Heart left ventricle (tissue), 16 donors: ENCODE measurements around the gene NR3C1. TPM values are rescaled to one million over a fixed set of nuclear protein-coding genes. Genes with fewer than 3 reads are reported as not detected.

Experiments used
- ATAC-seq, 4 donors: fragments of 200-7000 bp; cut with Tn5 transposase; one replicate each; pipeline ENCODE4 v1.9.1; 2020 to 2022; ENCODE audit warnings: moderate library complexity in 4 of 4, mild to moderate bottlenecking in 3 of 4, moderate number of reproducible peaks in 1 of 4
- DNase-seq, 5 donors: peaks; one replicate each; pipeline ENCODE4 v3.0.0-alpha.2; 2020
- H3K27ac ChIP-seq, 12 donors: fragments of 200-600 bp; sonication (generic) in 4 of 12; one replicate each; pipeline versions ENCODE4 v1.5.0 to v1.8.0; 2016 to 2022; ENCODE audit warnings: mild to moderate bottlenecking in 2 of 12
- H3K27me3 ChIP-seq, 9 donors: fragments of 200-600 bp; sonication (generic) in 2 of 9; one replicate each; pipeline versions ENCODE4 v1.5.1 to v1.8.0; 2016 to 2022; ENCODE audit warnings: mild to moderate bottlenecking in 3 of 9
- H3K36me3 ChIP-seq, 9 donors: fragments of 200-600 bp; sonication (generic) in 2 of 9; one replicate each; pipeline versions ENCODE4 v1.5.0 to v1.8.0; 2018 to 2022; ENCODE audit warnings: mild to moderate bottlenecking in 2 of 9
- H3K4me1 ChIP-seq, 12 donors: fragments of 200-600 bp; sonication (generic) in 4 of 12; one replicate each; pipeline versions ENCODE4 v1.5.0 to v1.8.0; 2016 to 2022; ENCODE audit warnings: mild to moderate bottlenecking in 3 of 12
- H3K4me3 ChIP-seq, 12 donors: fragments of 200-600 bp; sonication (generic) in 4 of 12; one replicate each; pipeline versions ENCODE4 v1.5.0 to v1.8.0; 2017 to 2022; ENCODE audit warnings: mild to moderate bottlenecking in 9 of 12, moderate library complexity in 4 of 12
- H3K9me3 ChIP-seq, 12 donors: fragments of 200-600 bp; sonication (generic) in 4 of 12; one replicate each; pipeline versions ENCODE4 v1.5.0 to v1.8.0; 2016 to 2022; ENCODE audit warnings: mild to moderate bottlenecking in 1 of 12
- POLR2A ChIP-seq, 2 donors: fragments of 450-650 bp; IDR thresholded peaks; one replicate each; pipeline ENCODE4 v1.6.1; 2017; ENCODE audit warnings: antibody characterized with exemption in 2 of 2, mild to moderate bottlenecking in 2 of 2, moderate library complexity in 2 of 2
- WGBS, 4 donors: extraction: QIAGEN DNeasy Blood & Tissue Kit in 2 of 4; methylation state at CpG; one replicate each; pipeline versions ENCODE4 v1.1.5 to v1.1.7; 2013 to 2018; 5-methylcytosine and 5-hydroxymethylcytosine counted together
- intact Hi-C, 10 donors: fragments of 100-400 bp; cut with DNase I; formaldehyde crosslinking; loops; one replicate each; pipeline versions ENCODE4 v1.11.1 to v1.14.2; 2022
- polyA plus RNA-seq, 2 donors: library from polyadenylated mRNA; stranded (reverse); fragments of 200-250 nt; gene quantifications; one replicate each; pipeline ENCODE4 v1.2.3, GENCODE V29; 2013
- total RNA-seq, 9 donors: library from RNA; depleted of rRNA in 2 of 9; stranded (reverse); fragments of >200 nt in 2 of 9; fragmentation: NEBNext Ultra II Directional in 3 of 9; extraction: Animal tissue kit (Norgen Biotek cat#: 25700) in 3 of 9; gene quantifications; one replicate each; pipeline versions ENCODE4 v1.1.0 to v1.2.4, GENCODE V29; 2016 to 2023
- TF ChIP-seq, protein P1 (sequence below), 12 donors: fragments of 200-600 bp; sonication (generic) in 4 of 12; IDR thresholded peaks; one replicate each; pipeline versions ENCODE4 v1.5.0 to v1.8.0; 2018 to 2022; ENCODE audit warnings: antibody characterized with exemption in 12 of 12, mild to moderate bottlenecking in 5 of 12
- donor health status: ischemic (EF 13 %, LVEDD 7.1; RV severe dilation, severe dysfunction).
- donor health status: healthy with polysubstance abuse.
- donor health status: DM: no; HTN: yes; CAD: no.
- donor health status: DM: no; HTN: no; CAD: no.
- donor health status: ischemic (EF 25% LVEDD 6.9; RV normal size, moderate dysfunction).
- donor health status: ischemic (EF 25% LVEDD 5.7; RV mildly dilated, moderate dysfunction).
- donor health status: healthy.
- donor health status: DM: yes; HTN: yes; CAD: no.
- donor health status: ischemic (EF 35%, LVEDD 5.7; RV mildly dilated, moderate dysfunction).
- donor health status: nonischemic (EF 11% LVEDD 7.7; RV severe dilation, severe dysfunction).
- donor health status: DM: yes; HTN: yes; CAD: no.
- donor health status: PGD.
- donor health status: ischemic (EF 29% LVEDD 5.4; RV normal size, mild dysfunction).
- donor health status: nonischemic (EF 23%, LVEDD 6.1; RV moderate dilation, normal function).

Gene NR3C1
- total and polyA plus RNA-seq, 11 donors: 10.4 to 73.7 (median 45.3) TPM

DNA sequence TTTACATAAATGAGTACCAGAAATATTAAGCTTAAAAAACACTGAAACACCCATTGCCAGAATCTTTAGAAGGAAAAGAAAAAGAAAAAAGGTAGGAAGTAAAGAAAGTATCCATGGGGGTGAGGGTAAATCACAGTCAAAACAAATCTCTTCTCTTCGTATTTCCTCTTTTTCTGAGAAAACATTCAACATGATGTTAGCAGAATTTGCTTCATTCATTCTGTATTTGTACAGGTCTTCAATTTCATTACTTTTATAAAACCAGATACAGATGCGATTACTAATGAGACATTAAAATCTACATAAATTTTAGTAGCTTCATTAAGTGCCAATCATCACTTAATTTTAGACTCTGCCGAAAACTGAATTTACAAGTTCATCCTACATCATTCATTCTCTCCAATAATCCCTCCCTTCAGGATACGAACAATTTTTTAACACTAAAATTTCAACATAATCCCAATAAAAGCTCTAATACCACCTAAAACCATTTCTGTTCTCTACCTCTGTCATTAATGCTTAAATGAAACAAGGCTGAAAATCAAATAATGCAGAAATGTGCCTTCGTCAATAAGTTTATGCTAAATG, 7.0 kb downstream of the NR3C1 start:
- H3K27ac ChIP-seq: peak overlapping the region in 3 of 12 donors; percentile 9 to 30 (median 11)
- DNase-seq: no peak
- no peak for ATAC-seq
- no peaks in the 10 kb centered on the region for H3K9me3 ChIP-seq
- peaks cover 0 to 15% (median 9%) of the 10 kb centered on the region in 9 donors for H3K36me3 ChIP-seq
- TF ChIP-seq, protein P1, sequence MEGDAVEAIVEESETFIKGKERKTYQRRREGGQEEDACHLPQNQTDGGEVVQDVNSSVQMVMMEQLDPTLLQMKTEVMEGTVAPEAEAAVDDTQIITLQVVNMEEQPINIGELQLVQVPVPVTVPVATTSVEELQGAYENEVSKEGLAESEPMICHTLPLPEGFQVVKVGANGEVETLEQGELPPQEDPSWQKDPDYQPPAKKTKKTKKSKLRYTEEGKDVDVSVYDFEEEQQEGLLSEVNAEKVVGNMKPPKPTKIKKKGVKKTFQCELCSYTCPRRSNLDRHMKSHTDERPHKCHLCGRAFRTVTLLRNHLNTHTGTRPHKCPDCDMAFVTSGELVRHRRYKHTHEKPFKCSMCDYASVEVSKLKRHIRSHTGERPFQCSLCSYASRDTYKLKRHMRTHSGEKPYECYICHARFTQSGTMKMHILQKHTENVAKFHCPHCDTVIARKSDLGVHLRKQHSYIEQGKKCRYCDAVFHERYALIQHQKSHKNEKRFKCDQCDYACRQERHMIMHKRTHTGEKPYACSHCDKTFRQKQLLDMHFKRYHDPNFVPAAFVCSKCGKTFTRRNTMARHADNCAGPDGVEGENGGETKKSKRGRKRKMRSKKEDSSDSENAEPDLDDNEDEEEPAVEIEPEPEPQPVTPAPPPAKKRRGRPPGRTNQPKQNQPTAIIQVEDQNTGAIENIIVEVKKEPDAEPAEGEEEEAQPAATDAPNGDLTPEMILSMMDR (IDR thresholded peaks at IDR 0.05): no peak
- TF ChIP-seq POLR2A (IDR thresholded peaks at IDR 0.05): no peak
- intact Hi-C loops: loop anchor here in 4 of 10 donors (2.0 to 10.0 kb wide), 5 partner anchors 49 to 290 kb away; no protein-coding TSS in a partner anchor
- WGBS, 4 donors: 40 to 43% (median 40%) methylated on average over 5 of the region's 5 CpGs
- H3K27me3 ChIP-seq: no peaks in the 10 kb centered on the region
- peaks cover 0 to 100% (median 75%) of the 10 kb centered on the region in 12 donors for H3K4me1 ChIP-seq
- H3K4me3 ChIP-seq: peak overlapping the region in 9 of 12 donors; percentile 64 to 95 (median 87)

GRCh38 chr5:143395638-143396352, 7.7 kb downstream of the NR3C1 start:
- DNase-seq (no peak), ATAC-seq (no peak)
- 28 to 38% (median 33%) methylated on average over 2 of the region's 2 CpGs for WGBS, 4 donors
- intact Hi-C loops: loop anchor here in 4 of 10 donors (2.0 to 10.0 kb wide), 5 partner anchors 48 to 289 kb away; no protein-coding TSS in a partner anchor
- Histone ChIP-seq H3K9me3 (no peaks in the 10 kb centered on the region), H3K4me1 (peaks cover 0 to 100% (median 77%) of the 10 kb centered on the region in 12 donors), H3K4me3 (peak overlapping the region in 9 of 12 donors; percentile 16 to 95 (median 87)), H3K36me3 (peaks cover 0 to 15% (median 9%) of the 10 kb centered on the region in 9 donors), H3K27ac (peak overlapping the region in 5 of 12 donors; percentile 8 to 30 (median 11)), H3K27me3 (no peaks in the 10 kb centered on the region)
- TF ChIP-seq POLR2A (IDR thresholded peaks at IDR 0.05): no peak
- TF ChIP-seq, protein P1 (IDR thresholded peaks at IDR 0.05): no peak

DNA sequence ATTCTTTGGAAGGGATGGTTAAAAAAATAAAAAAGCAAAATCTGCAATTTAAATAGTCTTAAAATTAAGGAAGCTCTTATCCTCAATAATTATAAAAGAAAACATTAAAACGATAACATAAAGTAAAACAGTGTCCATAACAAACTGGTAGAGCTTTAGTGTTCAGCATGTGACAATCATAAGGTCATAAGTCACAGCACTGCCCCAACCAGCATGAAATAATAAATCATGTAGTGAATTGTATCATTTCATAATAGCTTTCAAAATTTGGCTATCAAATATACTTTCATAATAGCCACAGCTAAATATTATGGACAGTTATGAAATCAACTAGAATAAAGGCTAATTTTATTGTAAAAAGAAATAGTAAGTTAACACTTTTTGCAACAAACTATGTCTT, 10.0 kb downstream of the NR3C1 start:
- no peak overlapping the region for H3K27ac ChIP-seq
- WGBS, 4 donors: 49 to 67% (median 51%) methylated on average over 1 of the region's 1 CpG
- no peak for TF ChIP-seq POLR2A (IDR thresholded peaks at IDR 0.05)
- TF ChIP-seq, protein P1 (IDR thresholded peaks at IDR 0.05): no peak
- peaks cover 2 to 97% (median 78%) of the 10 kb centered on the region in 12 donors for H3K4me1 ChIP-seq
- intact Hi-C loops: loop anchor here in 4 of 10 donors (5.0 to 10.0 kb wide), 5 partner anchors 36 to 169 kb away; no protein-coding TSS in a partner anchor
- DNase-seq: no peak
- no peaks in the 10 kb centered on the region for H3K27me3 ChIP-seq
- no peak for ATAC-seq
- peaks cover 0 to 5% (median 0%) of the 10 kb centered on the region in 9 donors for H3K36me3 ChIP-seq
- H3K4me3 ChIP-seq: no peak overlapping the region
- H3K9me3 ChIP-seq: no peaks in the 10 kb centered on the region

GRCh38 chr5:143390941-143391340, 12.5 kb downstream of the NR3C1 start:
- Histone ChIP-seq H3K36me3 (peaks cover 0 to 16% (median 0%) of the 10 kb centered on the region in 9 donors), H3K4me1 (peaks cover 5 to 96% (median 76%) of the 10 kb centered on the region in 12 donors), H3K4me3 (no peak overlapping the region), H3K27me3 (no peaks in the 10 kb centered on the region), H3K9me3 (peaks cover 0 to 4% (median 0%) of the 10 kb centered on the region in 12 donors), H3K27ac (no peak overlapping the region)
- 71 to 89% (median 80%) methylated on average over 2 of the region's 2 CpGs for WGBS, 4 donors
- intact Hi-C loops: loop anchor here in 4 of 10 donors (5.0 to 10.0 kb wide), 5 partner anchors 34 to 166 kb away; no protein-coding TSS in a partner anchor
- DNase-seq (no peak), ATAC-seq (no peak)
- TF ChIP-seq POLR2A (IDR thresholded peaks at IDR 0.05): no peak
- TF ChIP-seq, protein P1 (IDR thresholded peaks at IDR 0.05): no peak
